GM18508 (cell line): ENCODE measurements around the gene CCDC66.
"Not testable (repeated sequence)": the region's sequence is repeated elsewhere in the genome, so short reads cannot be mapped to it uniquely, and the experiment has no call there.

ENCODE experiments used
- ATAC-seq: cut with Tn5 transposase; IDR thresholded peaks from one replicate; pipeline ENCODE4 v1.9.1; 2021; ENCODE audit warnings: moderate number of reproducible peaks; ENCODE audit not compliant: insufficient read depth, unreplicated experiment

Gene CCDC66

GRCh38 chr3:56556908-56557830, at the start of gene CCDC66:
Gene CCDC66 (plus strand): TSS chr3:56557175. CDS start chr3:56557243, 68 bp downstream.
- ATAC-seq, result peak; percentile 91

- ATAC-seq, result no peak
Observed at GRCh38 chr3:56519641-56520040, 37.3 kb upstream of the CCDC66 start.

GRCh38 chr3:56522374-56522773, 34.6 kb upstream of the CCDC66 start:
- no peak for ATAC-seq

- ATAC-seq, result no peak
Observed at GRCh38 chr3:56525291-56525690, 31.7 kb upstream of the CCDC66 start.

GRCh38 chr3:56536735-56537134, 20.2 kb upstream of the CCDC66 start:
- no peak for ATAC-seq

- no peak for ATAC-seq
Observed at GRCh38 chr3:56547486-56547885, 9.5 kb upstream of the CCDC66 start.

GRCh38 chr3:56557831-56558170, 826 bp downstream of the CCDC66 start:
- no peak for ATAC-seq

GRCh38 chr3:56573501-56573900, 16.5 kb downstream of the CCDC66 start:
- no peak for ATAC-seq

- ATAC-seq, result not testable (repeated sequence)
Observed at GRCh38 chr3:56581941-56582340, 25.0 kb downstream of the CCDC66 start.

GRCh38 chr3:56584275-56584674, 27.3 kb downstream of the CCDC66 start:
- ATAC-seq, result not testable (repeated sequence)

- no peak for ATAC-seq
Observed at GRCh38 chr3:56590814-56591213, 33.8 kb downstream of the CCDC66 start.

- ATAC-seq, result no peak
Observed at GRCh38 chr3:56591262-56591661, 34.3 kb downstream of the CCDC66 start.

GRCh38 chr3:56593455-56594158, 36.6 kb downstream of the CCDC66 start:
- no peak for ATAC-seq

- ATAC-seq, result no peak
Observed at GRCh38 chr3:56595975-56596840, 39.2 kb downstream of the CCDC66 start.

- ATAC-seq, result not testable (repeated sequence)
Observed at GRCh38 chr3:56608479-56608878, 51.5 kb downstream of the CCDC66 start.

- ATAC-seq, result no peak
Observed at GRCh38 chr3:56610669-56611335, 53.8 kb downstream of the CCDC66 start.

GRCh38 chr3:56611364-56611763, 54.4 kb downstream of the CCDC66 start:
- no peak for ATAC-seq

- ATAC-seq, result no peak
Observed at GRCh38 chr3:56612146-56612545, 55.2 kb downstream of the CCDC66 start.

- no peak for ATAC-seq
Observed at GRCh38 chr3:56613016-56613415, 56.0 kb downstream of the CCDC66 start.

- no peak for ATAC-seq
Observed at GRCh38 chr3:56616478-56617006, 59.6 kb downstream of the CCDC66 start.
